DMS 273 (cell line): ENCODE results near the gene C10orf53.

Experiments used
- DNase-seq: peaks from one replicate; lab custom pipeline; 2025; ENCODE audit not compliant: unreplicated experiment; lab: John Stamatoyannopoulos, UW

Gene C10orf53

GRCh38 chr10:49679480-49679893 is at the start of gene C10orf53:
TSS of gene C10orf53 (plus strand) at chr10:49679651. CDS start at chr10:49679698, 47 bp downstream.
- peak; percentile 90 for DNase-seq

- DNase-seq, result no peak
Observed at GRCh38 chr10:49631975-49632374, 47.5 kb upstream of the C10orf53 start.

GRCh38 chr10:49632406-49633317 is 46.8 kb upstream of the C10orf53 start:
- peak; percentile 37 for DNase-seq

GRCh38 chr10:49633327-49634068 is 46.0 kb upstream of the C10orf53 start:
- peak; percentile 83 for DNase-seq

GRCh38 chr10:49634069-49634660 is 45.3 kb upstream of the C10orf53 start:
- DNase-seq, result no peak

GRCh38 chr10:49642311-49642710 is 37.1 kb upstream of the C10orf53 start:
- DNase-seq, result no peak

- no peak for DNase-seq
Observed at GRCh38 chr10:49643241-49644034, 36.0 kb upstream of the C10orf53 start.

- DNase-seq, result no peak
Observed at GRCh38 chr10:49644035-49644646, 35.3 kb upstream of the C10orf53 start.

GRCh38 chr10:49645417-49645816 is 34.0 kb upstream of the C10orf53 start:
- DNase-seq, result no peak

- no peak for DNase-seq
Observed at GRCh38 chr10:49645871-49646870, 33.3 kb upstream of the C10orf53 start.

- no peak for DNase-seq
Observed at GRCh38 chr10:49647554-49647953, 31.9 kb upstream of the C10orf53 start.

GRCh38 chr10:49647985-49648795 is 31.3 kb upstream of the C10orf53 start:
- DNase-seq, result no peak

- no peak for DNase-seq
Observed at GRCh38 chr10:49649294-49649693, 30.2 kb upstream of the C10orf53 start.

GRCh38 chr10:49649936-49650723 is 29.3 kb upstream of the C10orf53 start:
- no peak for DNase-seq

- DNase-seq, result no peak
Observed at GRCh38 chr10:49650724-49651034, 28.8 kb upstream of the C10orf53 start.

GRCh38 chr10:49651039-49651835 is 28.2 kb upstream of the C10orf53 start:
- DNase-seq, result no peak

- DNase-seq, result no peak
Observed at GRCh38 chr10:49651917-49652316, 27.5 kb upstream of the C10orf53 start.
